Ovary (tissue), 3 donors: ENCODE data around the gene GRID1.

Experiments
- POLR2A ChIP-seq: fragments of 450-650 bp; IDR thresholded peaks from one replicate; pipeline ENCODE4 v1.6.1; 2017; ENCODE audit warnings: antibody characterized with exemption, mild to moderate bottlenecking, moderate library complexity
- TF ChIP-seq, protein P1 (sequence below), 3 donors: fragments of 450-650 bp in 2 of 3; fragments of 200-600 bp in 1 of 3; IDR thresholded peaks; one replicate each; pipeline versions ENCODE4 v1.5.1 to v1.8.0; 2016 to 2022; ENCODE audit warnings: antibody characterized with exemption in 3 of 3, mild to moderate bottlenecking in 1 of 3
- donor health status: DM: no; HTN: no; CAD: no.

DNA sequence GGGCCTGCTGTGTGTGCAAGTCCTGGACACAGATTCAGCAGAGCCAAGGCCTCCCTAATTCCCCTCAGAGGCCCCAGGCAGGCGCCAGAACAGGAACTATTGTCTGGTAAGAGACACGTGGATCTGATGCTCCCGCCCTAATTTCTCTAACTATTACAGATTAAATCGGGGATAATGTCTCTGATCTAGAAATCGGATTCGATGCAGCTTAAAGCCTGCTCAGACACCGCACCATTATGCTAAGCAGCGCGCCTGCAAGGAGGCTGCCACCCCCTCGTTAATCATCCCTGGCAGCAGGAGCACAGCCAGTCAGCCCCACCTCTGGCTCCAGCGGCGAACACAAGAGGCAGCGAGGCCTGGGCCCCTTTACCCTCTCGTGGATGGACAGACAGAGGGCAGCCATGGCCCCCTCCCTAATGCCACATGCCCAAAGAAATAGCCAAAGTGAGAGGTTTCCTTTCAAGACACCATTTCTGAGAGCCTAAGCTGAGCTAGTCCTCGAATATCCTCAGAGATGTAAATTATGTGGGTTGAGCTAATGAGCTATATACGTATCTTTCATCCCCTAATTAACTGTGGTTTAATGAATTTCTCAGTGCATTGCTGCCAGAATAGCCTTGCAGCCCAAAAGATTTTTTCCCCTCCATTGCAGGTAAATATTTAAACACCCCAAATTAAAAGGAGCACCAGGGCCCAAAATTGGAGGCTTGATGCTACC, 122.1 kb downstream of the GRID1 start:
- TF ChIP-seq, protein P1, sequence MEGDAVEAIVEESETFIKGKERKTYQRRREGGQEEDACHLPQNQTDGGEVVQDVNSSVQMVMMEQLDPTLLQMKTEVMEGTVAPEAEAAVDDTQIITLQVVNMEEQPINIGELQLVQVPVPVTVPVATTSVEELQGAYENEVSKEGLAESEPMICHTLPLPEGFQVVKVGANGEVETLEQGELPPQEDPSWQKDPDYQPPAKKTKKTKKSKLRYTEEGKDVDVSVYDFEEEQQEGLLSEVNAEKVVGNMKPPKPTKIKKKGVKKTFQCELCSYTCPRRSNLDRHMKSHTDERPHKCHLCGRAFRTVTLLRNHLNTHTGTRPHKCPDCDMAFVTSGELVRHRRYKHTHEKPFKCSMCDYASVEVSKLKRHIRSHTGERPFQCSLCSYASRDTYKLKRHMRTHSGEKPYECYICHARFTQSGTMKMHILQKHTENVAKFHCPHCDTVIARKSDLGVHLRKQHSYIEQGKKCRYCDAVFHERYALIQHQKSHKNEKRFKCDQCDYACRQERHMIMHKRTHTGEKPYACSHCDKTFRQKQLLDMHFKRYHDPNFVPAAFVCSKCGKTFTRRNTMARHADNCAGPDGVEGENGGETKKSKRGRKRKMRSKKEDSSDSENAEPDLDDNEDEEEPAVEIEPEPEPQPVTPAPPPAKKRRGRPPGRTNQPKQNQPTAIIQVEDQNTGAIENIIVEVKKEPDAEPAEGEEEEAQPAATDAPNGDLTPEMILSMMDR (IDR thresholded peaks at IDR 0.05) = no peak
- no peak for TF ChIP-seq POLR2A
